Measurements from ENCODE around the gene TMEM50A. TPM values are rescaled to one million over a fixed set of nuclear protein-coding genes. Genes with fewer than 3 reads are reported as not detected.

Gene TMEM50A
- total RNA-seq, 1 donor from 2014 or later, result 154 TPM

DNA sequence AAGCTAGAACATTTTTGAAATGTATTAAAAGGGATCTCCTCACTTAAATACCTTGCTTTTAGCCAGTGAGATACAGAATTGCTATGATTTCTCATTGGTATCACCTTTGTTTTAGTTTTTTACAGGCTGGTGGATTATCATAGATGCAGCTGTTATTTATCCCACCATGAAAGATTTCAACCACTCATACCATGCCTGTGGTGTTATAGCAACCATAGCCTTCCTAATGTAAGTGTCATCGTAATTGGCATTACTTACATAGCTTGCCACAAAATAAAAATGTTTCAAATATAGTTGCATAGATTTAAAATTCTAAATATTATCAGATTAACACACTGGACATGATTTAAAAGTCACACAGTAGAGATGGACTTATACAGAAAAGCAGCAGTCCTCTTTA, 4.7 kb downstream of the TMEM50A start:
- DNase-seq (ENCODE audit: low read depth), result no peak
- TF ChIP-seq, protein P1, sequence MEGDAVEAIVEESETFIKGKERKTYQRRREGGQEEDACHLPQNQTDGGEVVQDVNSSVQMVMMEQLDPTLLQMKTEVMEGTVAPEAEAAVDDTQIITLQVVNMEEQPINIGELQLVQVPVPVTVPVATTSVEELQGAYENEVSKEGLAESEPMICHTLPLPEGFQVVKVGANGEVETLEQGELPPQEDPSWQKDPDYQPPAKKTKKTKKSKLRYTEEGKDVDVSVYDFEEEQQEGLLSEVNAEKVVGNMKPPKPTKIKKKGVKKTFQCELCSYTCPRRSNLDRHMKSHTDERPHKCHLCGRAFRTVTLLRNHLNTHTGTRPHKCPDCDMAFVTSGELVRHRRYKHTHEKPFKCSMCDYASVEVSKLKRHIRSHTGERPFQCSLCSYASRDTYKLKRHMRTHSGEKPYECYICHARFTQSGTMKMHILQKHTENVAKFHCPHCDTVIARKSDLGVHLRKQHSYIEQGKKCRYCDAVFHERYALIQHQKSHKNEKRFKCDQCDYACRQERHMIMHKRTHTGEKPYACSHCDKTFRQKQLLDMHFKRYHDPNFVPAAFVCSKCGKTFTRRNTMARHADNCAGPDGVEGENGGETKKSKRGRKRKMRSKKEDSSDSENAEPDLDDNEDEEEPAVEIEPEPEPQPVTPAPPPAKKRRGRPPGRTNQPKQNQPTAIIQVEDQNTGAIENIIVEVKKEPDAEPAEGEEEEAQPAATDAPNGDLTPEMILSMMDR (conservative IDR thresholded peaks at IDR 0.05; ENCODE audit: low read depth, low read length), result no peak
- H3K4me3 ChIP-seq (ENCODE audit: low read depth, low read length), result no peak overlapping the region

DNA sequence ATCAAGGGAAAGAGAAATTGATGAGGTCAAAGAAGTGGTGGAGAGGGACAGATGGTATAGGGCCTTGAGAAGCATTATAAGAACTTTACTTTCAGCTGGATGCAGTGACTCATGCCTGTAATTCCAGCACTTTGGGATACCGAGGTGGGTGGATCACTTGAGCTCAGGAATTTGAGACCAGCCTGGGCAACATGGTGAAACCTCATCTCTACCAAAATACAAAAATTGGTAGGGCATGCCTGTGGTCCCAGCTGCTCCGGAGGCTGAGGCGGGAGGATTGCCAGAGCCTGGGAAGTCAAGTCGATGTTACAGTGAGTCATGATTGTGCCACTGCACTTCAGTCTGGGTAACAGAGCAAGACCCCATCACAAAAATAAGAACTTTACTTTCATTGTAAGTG, 5.7 kb downstream of the TMEM50A start:
- no peak for DNase-seq (ENCODE audit: low read depth)
- H3K4me3 ChIP-seq (ENCODE audit: low read depth, low read length), result no peak overlapping the region
- TF ChIP-seq, protein P1 (conservative IDR thresholded peaks at IDR 0.05; ENCODE audit: low read depth, low read length), result no peak

DNA sequence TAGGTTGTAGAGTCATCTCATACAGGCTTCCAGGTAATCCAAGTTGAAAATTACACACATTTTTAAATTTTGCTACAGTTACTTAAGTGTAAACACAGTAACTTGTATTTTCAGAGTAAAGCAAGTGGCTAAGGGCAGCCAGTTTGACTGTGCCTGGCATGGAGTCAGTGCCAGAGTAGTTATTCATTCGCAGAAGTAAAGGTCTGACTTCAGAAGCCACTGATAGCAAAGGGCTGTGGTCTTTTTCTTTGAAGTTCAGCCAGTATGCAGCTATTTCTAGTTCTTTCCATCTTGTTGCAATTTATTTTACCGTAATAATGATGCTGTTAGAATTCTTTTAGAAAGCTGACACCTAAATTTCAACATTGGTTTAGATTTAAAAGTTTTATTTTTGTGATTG, 9.4 kb downstream of the TMEM50A start:
- DNase-seq (ENCODE audit: low read depth), result no peak
- H3K4me3 ChIP-seq (ENCODE audit: low read depth, low read length), result no peak overlapping the region
- TF ChIP-seq, protein P1 (conservative IDR thresholded peaks at IDR 0.05; ENCODE audit: low read depth, low read length), result no peak

DNA sequence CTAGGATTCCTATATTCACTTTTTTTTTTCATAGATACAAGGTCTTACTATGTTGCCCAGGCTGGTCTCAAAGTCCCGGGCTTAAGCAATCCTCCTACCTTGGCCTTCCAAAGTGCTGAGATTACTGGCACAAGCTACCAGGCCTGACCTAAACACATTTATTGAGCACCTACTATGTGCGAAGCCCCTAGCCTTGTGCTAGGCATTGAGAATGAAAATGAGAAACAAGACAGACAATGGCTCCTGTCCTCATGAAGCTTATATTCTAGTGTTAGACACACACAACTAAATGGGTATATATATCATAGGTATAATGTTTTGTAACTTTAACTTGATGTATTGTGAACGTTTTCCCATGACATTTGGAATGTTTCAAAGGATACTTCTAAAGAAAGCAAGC, 11.5 kb downstream of the TMEM50A start:
- TF ChIP-seq, protein P1 (conservative IDR thresholded peaks at IDR 0.05; ENCODE audit: low read depth, low read length), result no peak
- no peak for DNase-seq (ENCODE audit: low read depth)
- H3K4me3 ChIP-seq (ENCODE audit: low read depth, low read length), result no peak overlapping the region

DNA sequence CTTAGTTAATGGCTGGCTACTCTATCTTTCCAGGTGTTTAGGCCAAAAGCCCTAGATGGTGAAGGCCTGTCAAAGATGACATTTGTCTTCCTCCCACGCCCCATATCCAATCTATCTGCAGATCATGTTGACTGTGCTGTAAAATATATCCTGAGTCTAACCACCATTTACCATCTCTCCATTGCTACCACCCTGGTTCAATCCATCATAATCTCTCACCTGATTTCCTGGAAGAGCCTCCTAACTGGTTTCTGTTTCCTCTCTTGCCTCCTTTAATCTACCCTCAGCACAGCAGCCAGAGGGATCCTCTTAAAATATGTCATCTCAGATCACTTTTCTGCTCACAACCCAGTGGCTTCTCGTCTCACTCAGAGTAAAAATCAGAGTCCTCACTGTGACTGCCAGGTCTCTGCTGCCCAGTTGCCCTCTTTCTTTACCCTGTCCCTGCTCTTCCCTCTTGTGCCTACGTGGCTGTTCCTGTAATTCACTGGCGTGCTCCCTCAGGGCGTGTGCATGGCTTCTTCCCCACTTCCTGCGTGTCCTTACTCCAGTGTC, 17.8 kb downstream of the TMEM50A start:
- TF ChIP-seq, protein P1 (conservative IDR thresholded peaks at IDR 0.05; ENCODE audit: low read depth, low read length), result no peak
- no peak overlapping the region for H3K4me3 ChIP-seq (ENCODE audit: low read depth, low read length)
- no peak for DNase-seq (ENCODE audit: low read depth)

DNA sequence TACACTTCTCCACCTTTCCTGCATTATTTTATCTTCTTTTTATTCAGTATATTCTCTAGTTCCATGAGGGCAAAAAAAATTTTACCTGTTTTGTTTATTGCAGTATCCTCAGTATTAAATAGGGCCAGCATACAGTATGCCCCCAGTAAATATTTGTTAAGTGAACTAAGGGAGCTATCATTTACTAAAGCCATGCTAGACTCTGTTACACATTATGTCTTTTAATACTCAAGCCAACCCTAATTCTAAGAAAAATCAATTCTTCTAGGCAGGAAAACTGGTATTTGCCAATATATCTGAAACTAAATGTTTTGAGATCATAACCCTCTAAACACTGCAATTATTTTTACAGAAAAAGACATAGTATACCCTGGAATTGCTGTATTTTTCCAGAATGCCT, 18.3 kb downstream of the TMEM50A start:
- TF ChIP-seq, protein P1 (conservative IDR thresholded peaks at IDR 0.05; ENCODE audit: low read depth, low read length), result no peak
- no peak overlapping the region for H3K4me3 ChIP-seq (ENCODE audit: low read depth, low read length)
- DNase-seq (ENCODE audit: low read depth), result no peak

DNA sequence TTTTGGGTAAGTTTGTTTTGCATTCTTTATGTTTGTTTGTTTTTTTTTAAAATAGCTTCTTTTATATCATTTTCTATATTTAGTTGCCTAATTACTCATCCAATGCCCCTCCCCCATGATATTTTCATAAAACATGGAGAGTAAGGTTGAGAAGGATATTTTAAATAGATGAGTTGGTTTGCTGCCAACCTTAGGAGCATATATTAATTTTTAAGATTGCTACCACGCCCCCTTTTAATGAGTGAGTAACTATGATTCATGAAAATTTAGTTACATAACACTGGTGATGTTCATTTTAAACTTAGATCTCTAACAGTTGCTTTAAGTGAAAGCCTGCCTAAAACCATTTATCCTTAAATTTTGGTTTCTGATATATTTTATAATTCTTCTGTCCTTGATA, 18.7 kb downstream of the TMEM50A start:
- no peak overlapping the region for H3K4me3 ChIP-seq (ENCODE audit: low read depth, low read length)
- DNase-seq (ENCODE audit: low read depth), result no peak
- TF ChIP-seq, protein P1 (conservative IDR thresholded peaks at IDR 0.05; ENCODE audit: low read depth, low read length), result no peak

All from epithelial cell of proximal tubule (primary cell).